GM20000 (cell line): ENCODE measurements around the gene GRAMD2B.

Experiments used
- DNase-seq: peaks from one replicate; pipeline ENCODE4 v3.0.0; 2012; ENCODE audit warnings: low spot score
- CTCF ChIP-seq: IDR thresholded peaks from 2 replicates; pipeline ENCODE4 v1.5.1; 2012; ENCODE audit warnings: mild to moderate bottlenecking, control low read depth; ENCODE audit errors: extremely low read depth, missing control alignments

The GRAMD2B gene

GRCh38 chr5:126471247-126471646 lies 48.0 kb downstream of the GRAMD2B start:
- DNase-seq, result no peak
- TF ChIP-seq CTCF, result no peak

GRCh38 chr5:126471875-126472537 lies 48.8 kb downstream of the GRAMD2B start:
- no peak for TF ChIP-seq CTCF
- no peak for DNase-seq

- no peak for DNase-seq
- TF ChIP-seq CTCF, result no peak
These were observed 49.3 kb downstream of the GRAMD2B start for GRCh38 chr5:126472538-126472889.

- no peak for TF ChIP-seq CTCF
- DNase-seq, result no peak
These were observed 54.3 kb downstream of the GRAMD2B start for GRCh38 chr5:126477294-126478117.

- no peak for DNase-seq
- no peak for TF ChIP-seq CTCF
These were observed 56.6 kb downstream of the GRAMD2B start for GRCh38 chr5:126479810-126480209.

- TF ChIP-seq CTCF, result no peak
These were observed 57.6 kb downstream of the GRAMD2B start for GRCh38 chr5:126480824-126481223.

GRCh38 chr5:126481243-126481642 lies 58.0 kb downstream of the GRAMD2B start:
- no peak for TF ChIP-seq CTCF

More at GRCh38 chr5:126480824-126481223, 57.6 kb downstream of the GRAMD2B start:
- DNase-seq, result no peak

More at GRCh38 chr5:126481243-126481642, 58.0 kb downstream of the GRAMD2B start:
- no peak for DNase-seq
